Smooth muscle cell (in vitro differentiated cells): Measurements from ENCODE around the gene MTERF2. TPM values are rescaled to one million over a fixed set of nuclear protein-coding genes. Genes with fewer than 3 reads are reported as not detected.

Experiments used
- polyA plus RNA-seq: library from polyadenylated mRNA; unstranded; fragments of >200 nt; fragmentation: Nextera tagmentation; extraction: Ambion mirVana; gene quantifications from 2 replicates; pipeline ENCODE4 v1.2.1, GENCODE V29; 2016
- total RNA-seq: library from RNA; depleted of rRNA; stranded (reverse); fragments of >200 nt; gene quantifications from 2 replicates; pipeline ENCODE4 v1.2.3, GENCODE V29; 2014

MTERF2 gene
- total and polyA plus RNA-seq, 2 experiments from 2014 or later: 2.8 to 5.0 TPM

Other genes starting within 250 kb of the MTERF2 start
- gene RIC8B, start 212.5 kb downstream of the MTERF2 start, total RNA-seq: 8.7 and 11.7 TPM in 2 replicates
- 7.3 and 8.0 TPM in 2 replicates for gene RIC8B, start 212.5 kb downstream of the MTERF2 start, polyA plus RNA-seq
- 177 and 217 TPM in 2 replicates for gene TMEM263, start 31.2 kb downstream of the MTERF2 start, total RNA-seq
- gene TMEM263, start 31.2 kb downstream of the MTERF2 start, polyA plus RNA-seq: 98.0 and 102 TPM in 2 replicates
- 28.2 and 30.6 TPM in 2 replicates for gene CRY1, start 106.4 kb upstream of the MTERF2 start, total RNA-seq
- gene CRY1, start 106.4 kb upstream of the MTERF2 start, polyA plus RNA-seq: 19.9 and 26.0 TPM in 2 replicates